PC-9 (cell line): ENCODE data around the gene PRMT9.

Experiments used
- EZH2 ChIP-seq: fragments of 200-600 bp; sonication (generic); IDR thresholded peaks from 2 replicates; pipeline ENCODE4 v1.8.0; 2017; ENCODE audit warnings: antibody characterized with exemption, low read depth
- TF ChIP-seq, protein P1 (sequence below): fragments of 200-600 bp; sonication (generic); conservative IDR thresholded peaks from 2 replicates; pipeline ENCODE4 v1.6.1; 2017; ENCODE audit warnings: mixed run types, antibody characterized with exemption, mild to moderate bottlenecking, moderate library complexity

DNA sequence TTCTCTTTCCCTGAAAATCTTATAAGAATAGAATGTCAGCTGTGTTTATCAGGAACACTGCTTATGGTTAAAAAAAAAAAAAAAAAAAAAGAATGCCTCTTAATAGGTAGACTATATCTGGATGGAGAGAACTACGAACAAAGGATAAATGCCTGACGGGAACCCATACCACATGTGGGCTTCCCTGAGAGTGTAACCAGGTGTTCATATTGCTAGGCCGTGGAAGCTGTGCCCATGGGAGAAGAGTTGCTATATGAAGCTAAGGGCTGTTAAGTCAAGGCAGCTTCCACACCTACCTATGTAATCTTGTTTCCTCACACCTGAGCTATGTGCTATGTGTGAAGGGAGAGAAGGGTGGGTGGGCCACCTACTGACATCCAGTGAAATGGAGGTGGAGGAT, 39.5 kb downstream of the PRMT9 start:
- TF ChIP-seq, protein P1, sequence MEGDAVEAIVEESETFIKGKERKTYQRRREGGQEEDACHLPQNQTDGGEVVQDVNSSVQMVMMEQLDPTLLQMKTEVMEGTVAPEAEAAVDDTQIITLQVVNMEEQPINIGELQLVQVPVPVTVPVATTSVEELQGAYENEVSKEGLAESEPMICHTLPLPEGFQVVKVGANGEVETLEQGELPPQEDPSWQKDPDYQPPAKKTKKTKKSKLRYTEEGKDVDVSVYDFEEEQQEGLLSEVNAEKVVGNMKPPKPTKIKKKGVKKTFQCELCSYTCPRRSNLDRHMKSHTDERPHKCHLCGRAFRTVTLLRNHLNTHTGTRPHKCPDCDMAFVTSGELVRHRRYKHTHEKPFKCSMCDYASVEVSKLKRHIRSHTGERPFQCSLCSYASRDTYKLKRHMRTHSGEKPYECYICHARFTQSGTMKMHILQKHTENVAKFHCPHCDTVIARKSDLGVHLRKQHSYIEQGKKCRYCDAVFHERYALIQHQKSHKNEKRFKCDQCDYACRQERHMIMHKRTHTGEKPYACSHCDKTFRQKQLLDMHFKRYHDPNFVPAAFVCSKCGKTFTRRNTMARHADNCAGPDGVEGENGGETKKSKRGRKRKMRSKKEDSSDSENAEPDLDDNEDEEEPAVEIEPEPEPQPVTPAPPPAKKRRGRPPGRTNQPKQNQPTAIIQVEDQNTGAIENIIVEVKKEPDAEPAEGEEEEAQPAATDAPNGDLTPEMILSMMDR = no peak
- no peak for TF ChIP-seq EZH2
